SK-N-SH treated with all-trans-retinoic acid at 6 μM for 48 hours (cell line): ENCODE measurements around the gene SMNDC1.

ENCODE experiments used
- ATAC-seq: fragments of 200-7000 bp; cut with Tn5 transposase; 3 replicates; pipeline ENCODE4 v1.9.1; 2020; ENCODE audit warnings: mild to moderate bottlenecking, moderate library complexity
- ARNTL ChIP-seq: fragments of 450-650 bp; formaldehyde crosslinking; IDR thresholded peaks from 2 replicates; pipeline ENCODE4 v1.5.0; 2020; ENCODE audit warnings: low read depth, mild to moderate bottlenecking, moderate library complexity, borderline replicate concordance
- BACH2 ChIP-seq: fragments of 250-450 bp; sonication (Bioruptor Pico); IDR thresholded peaks from 2 replicates; pipeline ENCODE4 v1.9.0; 2021; ENCODE audit warnings: mild to moderate bottlenecking, borderline replicate concordance
- CREB5 ChIP-seq: fragments of 250-450 bp; sonication (Bioruptor Pico); IDR thresholded peaks from 2 replicates; pipeline ENCODE4 v1.5.1; 2020; ENCODE audit warnings: low read depth, mild to moderate bottlenecking, moderate library complexity
- CSDC2 ChIP-seq: fragments of 250-450 bp; sonication (Bioruptor Pico); IDR thresholded peaks from 2 replicates; pipeline ENCODE4 v1.5.0; 2020; ENCODE audit warnings: mild to moderate bottlenecking, moderate library complexity
- CSRNP3 ChIP-seq: fragments of 250-450 bp; sonication (Bioruptor Pico); IDR thresholded peaks from 2 replicates; pipeline ENCODE4 v1.5.1; 2021; ENCODE audit warnings: mild to moderate bottlenecking, moderate library complexity
- ESRRG ChIP-seq: fragments of 250-450 bp; sonication (Bioruptor Pico); IDR thresholded peaks from 2 replicates; pipeline ENCODE4 v1.6.1; 2021; ENCODE audit warnings: mild to moderate bottlenecking
- GLIS3 ChIP-seq: fragments of 250-450 bp; sonication (Bioruptor Pico); IDR thresholded peaks from 2 replicates; pipeline ENCODE4 v1.5.0; 2020; ENCODE audit warnings: mild to moderate bottlenecking, moderate library complexity
- ISL1 ChIP-seq: fragments of 250-450 bp; sonication (Bioruptor Pico); IDR thresholded peaks from 2 replicates; pipeline ENCODE4 v2.1.2; 2022; ENCODE audit warnings: mild to moderate bottlenecking, moderate library complexity
- OSR1 ChIP-seq: fragments of 250-450 bp; sonication (Bioruptor Pico); IDR thresholded peaks from 2 replicates; pipeline ENCODE4 v1.8.0; 2022; ENCODE audit warnings: moderate library complexity, mild to moderate bottlenecking, inconsistent platforms
- PATZ1 ChIP-seq: fragments of 250-450 bp; sonication (Bioruptor Pico); IDR thresholded peaks from 2 replicates; pipeline ENCODE4 v1.8.0; 2020; ENCODE audit warnings: mild to moderate bottlenecking, moderate library complexity, borderline replicate concordance
- POU6F1 ChIP-seq: fragments of 250-450 bp; sonication (Bioruptor Pico); IDR thresholded peaks from 2 replicates; pipeline ENCODE4 v1.8.0; 2021; ENCODE audit warnings: low read depth, mild to moderate bottlenecking, moderate library complexity, borderline replicate concordance
- PPARA ChIP-seq: fragments of 250-450 bp; sonication (Bioruptor Pico); IDR thresholded peaks from 2 replicates; pipeline ENCODE4 v1.5.0; 2020; ENCODE audit warnings: mild to moderate bottlenecking, borderline replicate concordance
- RARB ChIP-seq: fragments of 250-450 bp; sonication (Bioruptor Pico); IDR thresholded peaks from 2 replicates; pipeline ENCODE4 v1.8.0; 2021; ENCODE audit warnings: mild to moderate bottlenecking, moderate library complexity
- SNAI2 ChIP-seq: fragments of 250-450 bp; sonication (Bioruptor Pico); IDR thresholded peaks from 2 replicates; pipeline ENCODE4 v1.5.0; 2020; ENCODE audit warnings: mild to moderate bottlenecking, moderate library complexity
- TOX ChIP-seq: fragments of 250-450 bp; sonication (Bioruptor Pico); IDR thresholded peaks from 2 replicates; pipeline ENCODE4 v1.8.0; 2021; ENCODE audit warnings: mild to moderate bottlenecking, moderate library complexity, borderline replicate concordance
- TSHZ2 ChIP-seq: fragments of 250-450 bp; sonication (Bioruptor Pico); IDR thresholded peaks from 2 replicates; pipeline ENCODE4 v1.5.0; 2020; ENCODE audit warnings: mild to moderate bottlenecking, moderate library complexity
- ZC3H10 ChIP-seq: fragments of 250-450 bp; sonication (Bioruptor Pico); IDR thresholded peaks from 2 replicates; pipeline ENCODE4 v1.5.1; 2021; ENCODE audit warnings: mild to moderate bottlenecking, moderate library complexity
- ZFP3 ChIP-seq: fragments of 250-450 bp; sonication (Bioruptor Pico); IDR thresholded peaks from 2 replicates; pipeline ENCODE4 v1.5.0; 2020; ENCODE audit warnings: mild to moderate bottlenecking, moderate library complexity
- ZNF565 ChIP-seq: fragments of 450-650 bp; formaldehyde crosslinking; conservative IDR thresholded peaks from 2 replicates; pipeline ENCODE4 v1.5.0; 2020; ENCODE audit warnings: low read depth, mild to moderate bottlenecking, moderate library complexity
- ZNF70 ChIP-seq: fragments of 450-650 bp; formaldehyde crosslinking; IDR thresholded peaks from 2 replicates; pipeline ENCODE4 v1.5.0; 2020; ENCODE audit warnings: mild to moderate bottlenecking, moderate library complexity
- ZNF8 ChIP-seq: fragments of 450-650 bp; formaldehyde crosslinking; IDR thresholded peaks from 2 replicates; pipeline ENCODE4 v1.5.0; 2020; ENCODE audit warnings: mild to moderate bottlenecking, moderate library complexity

The SMNDC1 gene

GRCh38 chr10:110312206-110312605, 7.5 kb upstream of the SMNDC1 start:
- no peak for ATAC-seq
- TF ChIP-seq CSRNP3: no peak
- TF ChIP-seq OSR1 (CRISPR knock-in tag): no peak
- TF ChIP-seq ESRRG (CRISPR knock-in tag): no peak
- no peak for TF ChIP-seq CREB5
- TF ChIP-seq ZNF70: no peak
- TF ChIP-seq CSDC2 (CRISPR knock-in tag): no peak
- TF ChIP-seq ZNF8 (CRISPR knock-in tag): no peak
- no peak for TF ChIP-seq ZFP3
- no peak for TF ChIP-seq GLIS3 (CRISPR knock-in tag)
- no peak for TF ChIP-seq ISL1
- TF ChIP-seq RARB (CRISPR knock-in tag): no peak
- TF ChIP-seq POU6F1 (CRISPR knock-in tag): no peak
- TF ChIP-seq ZC3H10 (CRISPR knock-in tag): no peak
- no peak for TF ChIP-seq ZNF565
- TF ChIP-seq SNAI2 (CRISPR knock-in tag): no peak

- peak; percentile 88 for ATAC-seq
- TF ChIP-seq ZNF8 (CRISPR knock-in tag): no peak
- TF ChIP-seq PPARA (CRISPR knock-in tag): no peak
Measured at GRCh38 chr10:110311357-110311949, 6.7 kb upstream of the SMNDC1 start.

- no peak for TF ChIP-seq CREB5
- TF ChIP-seq ZNF565: no peak
- no peak for TF ChIP-seq OSR1 (CRISPR knock-in tag)
- no peak for TF ChIP-seq ZC3H10 (CRISPR knock-in tag)
- TF ChIP-seq BACH2 (CRISPR knock-in tag): no peak
- no peak for TF ChIP-seq ZNF8 (CRISPR knock-in tag)
- TF ChIP-seq, all 23 proteins: peak for 0
- ATAC-seq: no peak
Measured at GRCh38 chr10:110310741-110311140, 6.0 kb upstream of the SMNDC1 start.

- ATAC-seq: no peak
- TF ChIP-seq TOX (CRISPR knock-in tag) (no peak), GLIS3 (CRISPR knock-in tag) (no peak)
- TF ChIP-seq, all 23 proteins: peak for 0
Measured at GRCh38 chr10:110307805-110308204, 3.1 kb upstream of the SMNDC1 start.

- no peak for ATAC-seq
- TF ChIP-seq ZFP3 (no peak), CSRNP3 (no peak), PPARA (CRISPR knock-in tag) (no peak), PATZ1 (CRISPR knock-in tag) (no peak), POU6F1 (CRISPR knock-in tag) (no peak), SNAI2 (CRISPR knock-in tag) (no peak), ZNF8 (CRISPR knock-in tag) (no peak), TSHZ2 (CRISPR knock-in tag) (no peak), ZNF565 (no peak), OSR1 (CRISPR knock-in tag) (no peak), ARNTL (CRISPR knock-in tag) (no peak)
Measured at GRCh38 chr10:110306452-110306768, 1.7 kb upstream of the SMNDC1 start.
